Measurements from ENCODE around the gene LCN15. TPM values are rescaled to one million over a fixed set of nuclear protein-coding genes. Genes with fewer than 3 reads are reported as not detected.

Gene LCN15
- total and polyA plus RNA-seq, 11 donors = 0.64 to 2.8 (median 1.2) TPM; not detected in 4

GRCh38 chr9:136794281-136794999 is 30.1 kb upstream of the LCN15 start:
- Histone ChIP-seq H3K4me3 (no peak overlapping the region), H3K27me3 (peaks cover 0 to 24% (median 8%) of the 10 kb centered on the region in 9 donors), H3K27ac (peak overlapping the region in 4 of 12 donors; percentile 11 to 54 (median 28)), H3K4me1 (peaks cover 10 to 67% (median 35%) of the 10 kb centered on the region in 12 donors), H3K36me3 (peaks cover 0 to 14% (median 0%) of the 10 kb centered on the region in 9 donors), H3K9me3 (no peaks in the 10 kb centered on the region)
- intact Hi-C loops (cut with DNase I) = loop anchor here in 7 of 10 donors (5.0 to 10.0 kb wide), 5 partner anchors 50 to 188 kb away; partner anchors contain the start of genes PHPT1 (in 6 of the 7), FBXW5 (in 3 of the 7), AJM1 (in 2 of the 7) and C8G (in 1 of the 7)
- no peak for DNase-seq
- ATAC-seq = no peak
- TF ChIP-seq CTCF (IDR thresholded peaks at IDR 0.05) (no peak), POLR2A (IDR thresholded peaks at IDR 0.05) (no peak)
- WGBS, 4 donors = 79 to 85% (median 82%) methylated on average over 14 of the region's 14 CpGs

GRCh38 chr9:136793086-136793946 is 29.0 kb upstream of the LCN15 start:
- peaks cover 10 to 66% (median 33%) of the 10 kb centered on the region in 12 donors for H3K4me1 ChIP-seq
- TF ChIP-seq POLR2A (IDR thresholded peaks at IDR 0.05) = no peak
- no peak for TF ChIP-seq CTCF (IDR thresholded peaks at IDR 0.05)
- WGBS, 4 donors = 70 to 73% (median 72%) methylated on average over 11 to 17 of the region's 17 CpGs
- intact Hi-C loops (cut with DNase I) = loop anchor here in 7 of 10 donors (5.0 to 10.0 kb wide), 5 partner anchors 51 to 189 kb away; partner anchors contain the start of genes PHPT1 (in 6 of the 7), FBXW5 (in 3 of the 7), AJM1 (in 2 of the 7) and C8G (in 1 of the 7)
- DNase-seq (peak in 1 of 5 donors; percentile 38), ATAC-seq (no peak)
- peaks cover 0 to 14% (median 0%) of the 10 kb centered on the region in 9 donors for H3K36me3 ChIP-seq
- H3K4me3 ChIP-seq = no peak overlapping the region
- no peaks in the 10 kb centered on the region for H3K9me3 ChIP-seq
- peak overlapping the region in 1 of 12 donors; percentile 99 for H3K27ac ChIP-seq
- H3K27me3 ChIP-seq = peaks cover 0 to 13% (median 0%) of the 10 kb centered on the region in 9 donors

GRCh38 chr9:136792321-136793085 is 28.2 kb upstream of the LCN15 start:
- Histone ChIP-seq H3K36me3 (peaks cover 0 to 14% (median 0%) of the 10 kb centered on the region in 9 donors), H3K9me3 (no peaks in the 10 kb centered on the region), H3K4me3 (peak overlapping the region in 8 of 12 donors; percentile 68 to 94 (median 81)), H3K4me1 (peaks cover 10 to 71% (median 34%) of the 10 kb centered on the region in 12 donors), H3K27me3 (peaks cover 0 to 6% (median 0%) of the 10 kb centered on the region in 9 donors), H3K27ac (peak overlapping the region in 8 of 12 donors; percentile 92 to 99 (median 96))
- TF ChIP-seq POLR2A (IDR thresholded peaks at IDR 0.05) (no peak), CTCF (IDR thresholded peaks at IDR 0.05) (no peak)
- WGBS, 4 donors = 73 to 79% (median 76%) methylated on average over 14 to 15 of the region's 15 CpGs
- DNase-seq (peak in 2 of 5 donors; percentile 34 to 59), ATAC-seq (no peak)
- intact Hi-C loops (cut with DNase I) = loop anchor here in 7 of 10 donors (5.0 to 10.0 kb wide), 5 partner anchors 52 to 190 kb away; partner anchors contain the start of genes PHPT1 (in 6 of the 7), FBXW5 (in 3 of the 7), AJM1 (in 2 of the 7) and C8G (in 1 of the 7)

Measured in heart left ventricle (tissue), 16 donors.